Hepatocyte (in vitro differentiated cells): ENCODE measurements around the gene PLGRKT. TPM values are rescaled to one million over a fixed set of nuclear protein-coding genes. Genes with fewer than 3 reads are reported as not detected.

Experiments
- DNase-seq: peaks from one replicate; pipeline ENCODE4 v3.0.0-alpha.2; 2016; ENCODE audit warnings: low spot score
- H2AFZ ChIP-seq: fragments of 200-600 bp; sonication (generic); 2 replicates; pipeline ENCODE4 v1.6.0; 2016; ENCODE audit warnings: antibody characterized with exemption, mild to moderate bottlenecking
- H3K27ac ChIP-seq: fragments of 200-600 bp; sonication (generic); 2 replicates; pipeline ENCODE4 v1.5.1; 2016; ENCODE audit warnings: mild to moderate bottlenecking
- H3K27me3 ChIP-seq: fragments of 200-600 bp; sonication (generic); 2 replicates; pipeline ENCODE4 v1.6.1; 2016
- H3K36me3 ChIP-seq: fragments of 200-600 bp; sonication (generic); replicated peaks from 2 replicates; pipeline ENCODE4 v1.5.1; 2016; ENCODE audit warnings: low read depth; ENCODE audit not compliant: insufficient read depth
- H3K4me1 ChIP-seq: fragments of 200-600 bp; sonication (generic); 2 replicates; pipeline ENCODE4 v1.5.1; 2016; ENCODE audit warnings: mild to moderate bottlenecking, moderate library complexity; ENCODE audit not compliant: insufficient read depth
- H3K4me2 ChIP-seq: fragments of 200-600 bp; sonication (generic); 2 replicates; pipeline ENCODE4 v1.6.0; 2016
- H3K4me3 ChIP-seq: fragments of 200-600 bp; sonication (generic); 2 replicates; pipeline ENCODE4 v1.5.1; 2016; ENCODE audit warnings: mild to moderate bottlenecking
- H3K79me2 ChIP-seq: fragments of 200-600 bp; sonication (generic); 2 replicates; pipeline ENCODE4 v1.6.0; 2017; ENCODE audit warnings: mild to moderate bottlenecking
- H3K9me2 ChIP-seq: fragments of 200-600 bp; sonication (generic); replicated peaks from 2 replicates; pipeline ENCODE4 v1.6.0; 2017; ENCODE audit warnings: mild to moderate bottlenecking; ENCODE audit not compliant: insufficient read depth
- H3K9me3 ChIP-seq: fragments of 200-600 bp; sonication (generic); 2 replicates; pipeline ENCODE4 v1.5.1; 2016; ENCODE audit warnings: low read depth, mild to moderate bottlenecking
- H4K20me1 ChIP-seq: fragments of 200-600 bp; sonication (generic); 2 replicates; pipeline ENCODE4 v1.6.0; 2016; ENCODE audit warnings: mild to moderate bottlenecking; ENCODE audit not compliant: insufficient read depth, poor library complexity, severe bottlenecking
- EZH2 ChIP-seq: fragments of 200-600 bp; sonication (generic); IDR thresholded peaks from 2 replicates; pipeline ENCODE4 v1.6.1; 2016; ENCODE audit warnings: antibody characterized with exemption, mild to moderate bottlenecking, borderline replicate concordance
- EZH2phosphoT487 ChIP-seq: fragments of 200-600 bp; sonication (generic); IDR thresholded peaks from one replicate; pipeline ENCODE4 v1.6.1; 2018; ENCODE audit warnings: antibody characterized with exemption, mild to moderate bottlenecking, low read depth, moderate library complexity; ENCODE audit not compliant: unreplicated experiment, severe bottlenecking
- WGBS: methylation state at CpG from one replicate; pipeline ENCODE4 v1.1.6; 2016; ENCODE audit warnings: low lambda C conversion rate; ENCODE audit errors: missing lambda C conversion rate; 5-methylcytosine and 5-hydroxymethylcytosine counted together
- polyA plus RNA-seq: library from polyadenylated mRNA; unstranded; fragments of >200 nt; fragmentation: Nextera tagmentation; extraction: Ambion mirVana; gene quantifications from 2 replicates; pipeline ENCODE4 v1.2.1, GENCODE V29; 2016
- total RNA-seq: library from RNA; depleted of rRNA; stranded (reverse); fragments of >200 nt; gene quantifications from 2 replicates; pipeline ENCODE4 v1.2.3, GENCODE V29; 2014
- TF ChIP-seq, protein P1 (sequence below): fragments of 200-600 bp; sonication (generic); IDR thresholded peaks from 2 replicates; pipeline ENCODE4 v1.5.1; 2016; ENCODE audit warnings: antibody characterized with exemption, mild to moderate bottlenecking; ENCODE audit not compliant: poor library complexity

Gene PLGRKT
- total and polyA plus RNA-seq, 2 experiments from 2014 or later, result 13.6 to 18.0 TPM

DNA sequence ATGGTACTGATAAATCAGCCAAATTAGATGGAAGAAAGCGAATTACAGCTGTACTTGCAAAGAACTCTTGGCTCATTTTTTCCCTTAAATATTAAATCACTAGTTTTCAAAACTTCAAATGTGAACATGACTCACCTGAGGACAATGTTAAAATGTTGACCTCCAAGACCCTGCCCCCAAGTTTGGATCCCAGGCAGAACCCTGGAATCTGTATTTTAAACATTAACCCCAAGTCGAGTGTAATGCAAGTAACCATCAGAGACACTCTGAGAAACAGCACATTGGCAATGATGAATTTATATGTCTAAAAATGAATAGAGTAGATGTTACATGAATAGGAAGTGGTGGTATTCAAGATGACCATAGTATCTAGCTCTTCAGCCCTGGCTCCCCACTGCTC lies 10.3 kb upstream of the PLGRKT start:
- H3K36me3 ChIP-seq, result no peaks in the 10 kb centered on the region
- 91% methylated on average over 2 of the region's 2 CpGs for WGBS
- TF ChIP-seq EZH2phosphoT487, result no peak
- no peak for TF ChIP-seq EZH2
- TF ChIP-seq, protein P1, sequence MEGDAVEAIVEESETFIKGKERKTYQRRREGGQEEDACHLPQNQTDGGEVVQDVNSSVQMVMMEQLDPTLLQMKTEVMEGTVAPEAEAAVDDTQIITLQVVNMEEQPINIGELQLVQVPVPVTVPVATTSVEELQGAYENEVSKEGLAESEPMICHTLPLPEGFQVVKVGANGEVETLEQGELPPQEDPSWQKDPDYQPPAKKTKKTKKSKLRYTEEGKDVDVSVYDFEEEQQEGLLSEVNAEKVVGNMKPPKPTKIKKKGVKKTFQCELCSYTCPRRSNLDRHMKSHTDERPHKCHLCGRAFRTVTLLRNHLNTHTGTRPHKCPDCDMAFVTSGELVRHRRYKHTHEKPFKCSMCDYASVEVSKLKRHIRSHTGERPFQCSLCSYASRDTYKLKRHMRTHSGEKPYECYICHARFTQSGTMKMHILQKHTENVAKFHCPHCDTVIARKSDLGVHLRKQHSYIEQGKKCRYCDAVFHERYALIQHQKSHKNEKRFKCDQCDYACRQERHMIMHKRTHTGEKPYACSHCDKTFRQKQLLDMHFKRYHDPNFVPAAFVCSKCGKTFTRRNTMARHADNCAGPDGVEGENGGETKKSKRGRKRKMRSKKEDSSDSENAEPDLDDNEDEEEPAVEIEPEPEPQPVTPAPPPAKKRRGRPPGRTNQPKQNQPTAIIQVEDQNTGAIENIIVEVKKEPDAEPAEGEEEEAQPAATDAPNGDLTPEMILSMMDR, result no peak
- H3K79me2 ChIP-seq, result no peaks in the 10 kb centered on the region
- no peaks in the 10 kb centered on the region for H3K9me2 ChIP-seq
- no peak overlapping the region for H3K4me2 ChIP-seq
- H3K27ac ChIP-seq, result no peak overlapping the region
- H3K27me3 ChIP-seq, result no peaks in the 10 kb centered on the region
- H4K20me1 ChIP-seq, result no peaks in the 10 kb centered on the region
- H2AFZ ChIP-seq, result no peak overlapping the region
- no peaks in the 10 kb centered on the region for H3K9me3 ChIP-seq
- H3K4me1 ChIP-seq, result no peaks in the 10 kb centered on the region
- no peak for DNase-seq
- H3K4me3 ChIP-seq, result no peak overlapping the region

DNA sequence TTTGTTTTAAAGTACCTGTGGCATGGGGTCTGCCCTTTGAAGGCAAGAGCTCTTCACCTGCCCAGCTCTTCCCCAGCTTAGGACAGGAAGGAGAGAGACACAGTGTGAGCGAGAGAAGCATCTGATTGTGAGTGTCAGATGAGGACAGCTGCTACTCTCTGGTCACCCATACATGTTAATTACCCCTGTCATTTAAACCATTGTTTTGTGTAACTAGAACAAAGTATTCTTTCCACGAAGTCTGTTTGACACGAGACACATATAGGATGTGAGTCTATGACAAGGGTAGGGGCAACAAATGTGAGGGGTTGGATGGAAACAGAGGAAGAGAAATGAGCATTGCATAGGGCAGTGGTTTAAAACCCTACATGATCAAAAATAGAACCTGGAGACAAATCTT lies 9.6 kb upstream of the PLGRKT start:
- TF ChIP-seq EZH2 (no peak), EZH2phosphoT487 (no peak)
- TF ChIP-seq, protein P1, result no peak
- DNase-seq, result no peak

DNA sequence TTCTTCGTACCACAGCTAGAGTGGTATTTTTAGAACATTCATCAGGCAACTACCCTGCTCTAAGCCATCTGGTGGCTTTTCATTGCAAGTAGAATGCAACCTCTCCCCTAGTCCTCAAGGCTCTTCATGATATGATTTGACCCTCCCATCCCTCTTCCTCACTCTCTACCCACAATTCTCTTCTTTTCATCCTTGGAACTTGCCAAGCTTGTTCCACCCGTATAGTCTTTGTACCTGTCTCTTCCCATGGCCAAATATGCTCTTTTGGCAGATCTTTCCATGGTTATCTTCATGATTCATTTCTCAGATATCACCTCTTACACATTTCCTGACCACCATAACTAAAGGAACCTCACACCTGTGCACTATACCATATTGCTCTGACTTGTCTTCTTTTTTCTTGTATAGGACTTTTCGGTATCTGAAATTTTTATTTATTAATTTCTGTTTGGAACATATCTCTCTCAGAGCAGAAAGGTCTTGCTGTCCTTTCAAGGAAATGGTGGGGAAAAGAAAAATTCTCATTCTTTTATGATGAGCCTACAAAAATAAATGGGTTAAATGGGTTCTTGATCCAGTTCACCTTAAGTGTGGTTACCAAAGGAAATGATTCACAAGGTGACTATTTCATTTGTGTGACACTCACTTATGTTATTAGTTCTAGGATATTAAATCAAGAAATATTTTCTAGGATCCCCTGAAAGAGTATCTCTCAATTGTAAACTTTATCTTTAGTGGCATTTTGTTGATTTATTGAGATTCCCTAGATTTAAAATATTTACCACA lies 8.9 kb upstream of the PLGRKT start:
- no peaks in the 10 kb centered on the region for H3K36me3 ChIP-seq
- H3K27ac ChIP-seq, result no peak overlapping the region
- no peaks in the 10 kb centered on the region for H3K9me2 ChIP-seq
- H3K79me2 ChIP-seq, result no peaks in the 10 kb centered on the region
- no peaks in the 10 kb centered on the region for H3K27me3 ChIP-seq
- WGBS, result 92% methylated on average over 3 of the region's 3 CpGs
- H2AFZ ChIP-seq, result no peak overlapping the region
- no peak for TF ChIP-seq EZH2phosphoT487
- TF ChIP-seq, protein P1, result no peak
- no peak overlapping the region for H3K4me2 ChIP-seq
- H3K4me3 ChIP-seq, result no peak overlapping the region
- no peaks in the 10 kb centered on the region for H4K20me1 ChIP-seq
- no peaks in the 10 kb centered on the region for H3K4me1 ChIP-seq
- H3K9me3 ChIP-seq, result no peaks in the 10 kb centered on the region
- no peak for DNase-seq

More for the DNA sequence above, 9.6 kb upstream of the PLGRKT start:
- no peaks in the 10 kb centered on the region for H3K4me1 ChIP-seq
- no peak overlapping the region for H3K4me2 ChIP-seq
- H3K4me3 ChIP-seq, result no peak overlapping the region
- H3K36me3 ChIP-seq, result no peaks in the 10 kb centered on the region
- WGBS, result 78% methylated on average over 3 of the region's 3 CpGs
- no peak overlapping the region for H2AFZ ChIP-seq
- no peaks in the 10 kb centered on the region for H3K9me3 ChIP-seq
- H4K20me1 ChIP-seq, result no peaks in the 10 kb centered on the region
- H3K27ac ChIP-seq, result no peak overlapping the region
- no peaks in the 10 kb centered on the region for H3K79me2 ChIP-seq
- no peaks in the 10 kb centered on the region for H3K27me3 ChIP-seq
- no peaks in the 10 kb centered on the region for H3K9me2 ChIP-seq
